Measurements from ENCODE around the gene RTP2. TPM values are rescaled to one million over a fixed set of nuclear protein-coding genes. Genes with fewer than 3 reads are reported as not detected.

Gene RTP2, protein sequence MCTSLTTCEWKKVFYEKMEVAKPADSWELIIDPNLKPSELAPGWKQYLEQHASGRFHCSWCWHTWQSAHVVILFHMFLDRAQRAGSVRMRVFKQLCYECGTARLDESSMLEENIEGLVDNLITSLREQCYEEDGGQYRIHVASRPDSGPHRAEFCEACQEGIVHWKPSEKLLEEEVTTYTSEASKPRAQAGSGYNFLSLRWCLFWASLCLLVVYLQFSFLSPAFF
- total RNA-seq: not detected

- DNase-seq: no peak
- TF ChIP-seq POLR2A (IDR thresholded peaks at IDR 0.05) (no peak), CTCF (IDR thresholded peaks at IDR 0.05) (no peak)
- 49 to 58% methylated on average over 4 of the region's 4 CpGs for WGBS, 2 donors
- no peaks in the 10 kb centered on the region for H3K4me1 ChIP-seq
- peaks cover 0 to 3% (median 0%) of the 10 kb centered on the region in 4 donors for H3K27me3 ChIP-seq
- intact Hi-C loops (cut with DNase I): no loop called here
- no peaks in the 10 kb centered on the region for H3K36me3 ChIP-seq
- H3K27ac ChIP-seq: no peak within 1 kb of the TSS
- no peaks in the 10 kb centered on the region for H3K9me3 ChIP-seq
- no peak within 1 kb of the TSS for H3K4me3 ChIP-seq
These were observed at the start of gene RTP2 for GRCh38 chr3:187702507-187703033. Gene RTP2, minus strand, starts transcription at chr3:187702557. Its CDS starts 429 bp downstream, at chr3:187702128.

DNA sequence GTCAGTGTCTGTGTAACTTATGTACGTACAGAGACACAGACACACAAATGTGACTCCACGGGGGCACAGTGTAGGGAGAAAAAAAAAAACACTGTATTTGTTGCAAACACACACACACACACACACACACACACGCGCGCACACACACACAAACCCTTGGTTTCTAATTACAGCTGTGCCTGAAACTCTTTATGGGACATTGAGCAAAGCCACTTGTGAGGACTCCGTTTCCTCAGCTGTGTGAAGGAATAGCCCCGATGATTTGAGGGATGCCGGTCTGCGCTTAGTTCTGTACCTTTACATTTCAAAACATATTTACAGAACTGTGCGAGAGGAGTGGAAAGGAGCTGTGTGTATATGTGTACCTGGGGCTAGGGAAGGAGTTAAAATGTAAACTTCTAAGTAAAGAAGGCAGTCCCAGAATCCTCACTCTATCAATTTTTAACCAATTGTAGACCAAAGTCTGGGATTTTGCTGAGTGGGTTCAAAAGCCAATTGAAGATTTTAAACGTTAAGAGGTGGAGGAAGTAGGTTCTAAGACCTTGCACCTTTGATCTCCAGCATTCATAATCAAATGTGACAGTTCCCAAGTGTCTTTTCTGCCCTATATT, 48.3 kb upstream of the RTP2 start:
- intact Hi-C loops (cut with DNase I): no loop called here
- Histone ChIP-seq H3K4me1 (peaks cover 17 to 60% (median 39%) of the 10 kb centered on the region in 3 donors), H3K27ac (peak overlapping the region; percentile 72 to 99 (median 90)), H3K27me3 (no peaks in the 10 kb centered on the region), H3K4me3 (peak overlapping the region; percentile 5 to 53 (median 18)), H3K9me3 (no peaks in the 10 kb centered on the region), H3K36me3 (no peaks in the 10 kb centered on the region)
- TF ChIP-seq CTCF (IDR thresholded peaks at IDR 0.05) (no peak), POLR2A (IDR thresholded peaks at IDR 0.05) (no peak)
- no peak for DNase-seq
- WGBS, 2 donors: 26 to 32% methylated on average over 11 of the region's 11 CpGs

- Histone ChIP-seq H3K36me3 (no peaks in the 10 kb centered on the region), H3K4me1 (peaks cover 17 to 60% (median 39%) of the 10 kb centered on the region in 3 donors), H3K4me3 (peak overlapping the region; percentile 5 to 53 (median 18)), H3K27me3 (no peaks in the 10 kb centered on the region), H3K27ac (peak overlapping the region; percentile 72 to 99 (median 90)), H3K9me3 (no peaks in the 10 kb centered on the region)
- TF ChIP-seq POLR2A (IDR thresholded peaks at IDR 0.05): peak in 2 of 4 donors; percentile 34 to 55
- peak in 1 of 6 experiments; percentile 22 for TF ChIP-seq CTCF (IDR thresholded peaks at IDR 0.05)
- DNase-seq: no peak
- 17 to 24% methylated on average over 12 to 13 of the region's 14 CpGs for WGBS, 2 donors
- intact Hi-C loops (cut with DNase I): no loop called here
These were observed 47.7 kb upstream of the RTP2 start for GRCh38 chr3:187750006-187750512.

DNA sequence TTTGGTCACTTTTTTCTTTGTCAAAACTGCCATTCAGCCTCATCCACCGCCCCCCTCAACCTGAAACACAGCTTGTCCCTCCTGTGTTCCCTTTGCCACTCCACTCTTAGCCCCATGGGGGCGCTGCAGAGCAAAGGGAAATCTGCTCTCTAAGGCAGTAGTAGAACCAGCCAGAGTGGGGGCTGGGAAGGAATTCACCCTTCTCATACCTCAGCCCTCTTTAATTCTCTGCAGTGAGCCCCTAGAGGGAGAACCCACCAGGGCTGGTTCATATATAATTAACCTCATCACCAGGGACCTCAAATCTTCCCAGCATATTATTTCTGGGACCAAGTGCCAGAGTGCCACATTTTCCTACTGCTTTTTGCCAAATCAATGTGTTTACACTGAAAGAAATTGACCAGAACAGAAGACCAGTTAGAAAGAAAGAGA, 45.7 kb upstream of the RTP2 start:
- Histone ChIP-seq H3K4me3 (no peak overlapping the region), H3K27me3 (no peaks in the 10 kb centered on the region), H3K36me3 (no peaks in the 10 kb centered on the region), H3K4me1 (peaks cover 17 to 64% (median 39%) of the 10 kb centered on the region in 3 donors), H3K9me3 (no peaks in the 10 kb centered on the region), H3K27ac (peak overlapping the region in 3 of 4 donors; percentile 97 to 99 (median 99))
- intact Hi-C loops (cut with DNase I): loop anchor here (10.0 kb wide), 1 partner anchor 307 kb away; no protein-coding TSS in a partner anchor
- peak; percentile 35 for DNase-seq
- 5 to 6% methylated on average over 2 of the region's 2 CpGs for WGBS, 2 donors
- TF ChIP-seq POLR2A (IDR thresholded peaks at IDR 0.05): no peak
- peak; percentile 94 to 99 (median 97) for TF ChIP-seq CTCF (IDR thresholded peaks at IDR 0.05)

GRCh38 chr3:187747506-187747905, 45.1 kb upstream of the RTP2 start:
- intact Hi-C loops (cut with DNase I): loop anchor here (10.0 kb wide), 1 partner anchor 307 kb away; no protein-coding TSS in a partner anchor
- 45 to 46% methylated on average over 5 of the region's 5 CpGs for WGBS, 2 donors
- H3K36me3 ChIP-seq: no peaks in the 10 kb centered on the region
- peak overlapping the region; percentile 96 to 99 (median 98) for H3K27ac ChIP-seq
- H3K4me3 ChIP-seq: peak overlapping the region in 1 of 4 donors; percentile 77
- no peaks in the 10 kb centered on the region for H3K9me3 ChIP-seq
- DNase-seq: no peak
- H3K4me1 ChIP-seq: peaks cover 17 to 69% (median 39%) of the 10 kb centered on the region in 3 donors
- TF ChIP-seq CTCF (IDR thresholded peaks at IDR 0.05): no peak
- no peak for TF ChIP-seq POLR2A (IDR thresholded peaks at IDR 0.05)
- H3K27me3 ChIP-seq: no peaks in the 10 kb centered on the region

Measured in esophagus squamous epithelium (tissue), 5 donors.